Measurements from ENCODE around the gene NAPEPLD.
"Not testable (repeated sequence)": the region's sequence is repeated elsewhere in the genome, so short reads cannot be mapped to it uniquely, and the experiment has no call there.

GRCh38 chr7:103161998-103162616, 13.2 kb upstream of the NAPEPLD start:
- not testable (repeated sequence) for TF ChIP-seq EZH2 (IDR thresholded peaks at IDR 0.05; ENCODE audit: low read depth, unreplicated experiment); CTCF (conservative IDR thresholded peaks at IDR 0.05; ENCODE audit: low read depth in 2 of 2); NANOG (IDR thresholded peaks at IDR 0.05; ENCODE audit: borderline replicate concordance); EZH2phosphoT487 (IDR thresholded peaks at IDR 0.05; ENCODE audit: unreplicated experiment); JUNB (IDR thresholded peaks at IDR 0.05; ENCODE audit: unreplicated experiment); ETS1 (IDR thresholded peaks at IDR 0.05); CREB1 (CRISPR knock-in tag; IDR thresholded peaks at IDR 0.05; ENCODE audit: low read depth); ZNF114 (CRISPR knock-in tag; IDR thresholded peaks at IDR 0.05); POLR2AphosphoS5 (IDR thresholded peaks at IDR 0.05; ENCODE audit: low read depth); REST (IDR thresholded peaks at IDR 0.05; ENCODE audit: unreplicated experiment); STAT1 (IDR thresholded peaks at IDR 0.05; ENCODE audit: unreplicated experiment); ZNF462 (CRISPR knock-in tag; IDR thresholded peaks at IDR 0.05); ZNF331 (CRISPR knock-in tag; IDR thresholded peaks at IDR 0.05; ENCODE audit: low read depth)

Data from GM23338 (cell line).